Measurements from ENCODE around the gene CHIT1.

CHIT1 gene

DNA sequence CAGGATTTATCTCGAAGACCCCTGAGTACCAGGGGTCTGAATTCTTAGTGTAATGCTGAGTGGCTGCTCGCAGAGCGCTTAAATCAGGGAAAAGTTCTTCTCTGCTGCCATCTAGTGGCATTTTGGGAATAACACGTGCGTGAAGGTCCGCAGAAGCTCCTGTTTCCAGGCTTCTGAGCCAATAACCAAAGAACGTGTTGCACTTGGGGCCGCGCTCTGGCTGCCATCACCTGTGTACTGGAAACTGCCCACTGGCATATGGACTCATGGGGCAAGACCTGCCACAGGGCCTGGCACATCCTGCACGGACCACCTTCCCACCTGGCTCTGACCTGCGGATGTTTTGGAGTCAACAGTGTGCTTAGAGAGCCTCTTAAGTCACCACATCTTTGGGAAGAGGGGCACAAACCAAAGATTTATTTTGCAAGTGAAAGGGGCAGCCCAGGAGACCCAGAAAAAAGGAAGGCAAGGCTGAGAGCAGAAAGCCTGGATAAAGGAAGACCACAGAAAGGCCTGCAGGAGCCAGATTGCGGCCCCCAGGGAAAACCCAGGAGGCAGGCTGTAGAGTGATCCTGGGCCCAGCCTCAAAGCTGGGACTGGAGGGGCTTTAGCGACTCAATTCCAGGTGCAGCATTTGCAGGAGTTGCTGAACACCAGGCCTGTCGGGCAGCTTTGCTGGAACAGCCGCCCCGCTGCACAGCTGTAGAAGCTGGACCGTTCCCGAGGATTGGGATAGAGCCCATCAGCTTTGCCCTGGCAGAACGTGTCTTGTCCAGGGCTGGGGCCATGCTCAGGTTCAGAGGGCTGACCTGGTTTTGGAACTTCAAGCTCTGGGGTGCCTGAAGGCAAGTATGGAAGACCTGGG lies 13.0 kb downstream of the CHIT1 start:
- peak; percentile 62 for DNase-seq

DNA sequence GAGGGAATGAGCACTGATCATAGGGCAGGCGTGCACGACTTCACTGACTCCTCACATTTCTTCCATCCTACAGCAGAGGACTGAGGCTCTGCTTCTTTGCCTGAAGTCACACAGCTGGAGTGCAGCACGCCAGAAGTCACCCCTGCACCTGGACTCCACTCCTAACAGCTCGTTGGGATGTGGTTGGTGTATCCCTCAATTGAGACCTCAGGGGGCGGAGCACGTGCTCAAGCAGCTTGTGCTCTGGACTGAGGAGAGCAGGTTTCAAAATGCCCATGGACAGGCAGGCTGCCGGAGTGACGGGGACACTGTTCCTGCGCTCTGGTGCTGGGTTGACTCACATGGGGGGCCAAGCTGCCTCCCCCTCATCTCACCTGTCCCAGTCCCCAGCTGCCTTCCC lies 13.9 kb downstream of the CHIT1 start:
- DNase-seq, result no peak

- no peak for DNase-seq
Observed at GRCh38 chr1:203214871-203215270, 14.6 kb downstream of the CHIT1 start.

- no peak for DNase-seq
Observed at GRCh38 chr1:203213126-203213525, 16.3 kb downstream of the CHIT1 start.

GRCh38 chr1:203211812-203212211 lies 17.7 kb downstream of the CHIT1 start:
- no peak for DNase-seq

GRCh38 chr1:203210988-203211387 lies 18.5 kb downstream of the CHIT1 start:
- DNase-seq, result no peak

GRCh38 chr1:203210350-203210749 lies 19.1 kb downstream of the CHIT1 start:
- no peak for DNase-seq

- DNase-seq, result no peak
Observed at GRCh38 chr1:203208181-203208580, 21.3 kb downstream of the CHIT1 start.

DNA sequence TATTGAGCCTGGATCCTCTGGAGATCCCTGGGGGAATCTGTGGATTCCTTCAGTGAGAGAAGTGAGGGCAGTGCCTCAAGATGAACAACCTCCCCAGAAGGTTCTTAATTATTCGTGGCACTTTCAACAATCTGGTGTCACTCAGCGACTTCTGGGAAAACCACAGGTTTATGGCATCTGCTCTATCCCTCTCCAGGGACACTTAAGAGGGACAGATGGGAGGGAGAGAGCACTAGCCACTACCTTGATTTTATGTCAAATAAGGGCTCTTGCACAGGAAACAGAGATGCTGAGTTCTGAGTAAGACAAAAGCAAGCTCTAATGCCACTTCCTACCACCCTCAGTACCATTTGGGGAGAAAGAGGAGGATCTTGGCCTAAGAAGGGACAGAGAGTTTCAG lies 21.7 kb downstream of the CHIT1 start:
- DNase-seq, result no peak

DNA sequence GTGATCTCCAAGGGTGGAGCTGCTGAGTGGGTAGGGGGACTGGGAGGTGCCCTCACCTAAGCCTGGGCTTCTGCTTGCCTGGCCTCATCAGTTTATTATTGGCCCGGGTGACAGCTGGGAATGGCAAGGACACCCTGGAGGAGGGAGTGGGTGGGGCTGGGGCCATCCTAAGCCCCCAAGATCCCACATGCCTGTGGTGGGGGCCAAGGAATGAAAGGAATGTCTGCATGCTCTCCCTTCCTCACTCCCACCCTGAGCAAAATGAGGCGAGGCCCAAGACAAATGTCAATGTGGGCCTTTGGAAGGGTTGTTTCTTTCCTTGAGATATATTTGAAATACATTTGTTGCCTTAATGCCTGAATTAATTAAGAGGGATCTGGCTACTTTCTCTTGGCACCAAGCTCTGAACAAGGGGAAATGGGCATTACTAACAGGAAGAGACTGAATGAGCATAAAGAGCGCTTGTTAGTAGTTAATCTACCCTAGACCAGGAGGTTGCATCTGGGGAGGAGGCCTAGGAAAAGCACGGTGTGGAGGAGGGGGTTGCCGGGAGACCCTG lies 23.3 kb downstream of the CHIT1 start:
- no peak for DNase-seq

GRCh38 chr1:203204756-203205155 lies 24.7 kb downstream of the CHIT1 start:
- no peak for DNase-seq

- DNase-seq, result no peak
Observed at GRCh38 chr1:203202431-203203245, 26.8 kb downstream of the CHIT1 start.

- no peak for DNase-seq
Observed at GRCh38 chr1:203201516-203202205, 27.8 kb downstream of the CHIT1 start.

- no peak for DNase-seq
Observed at GRCh38 chr1:203200916-203201315, 28.6 kb downstream of the CHIT1 start.

- DNase-seq, result no peak
Observed at GRCh38 chr1:203199816-203200571, 29.5 kb downstream of the CHIT1 start.

DNA sequence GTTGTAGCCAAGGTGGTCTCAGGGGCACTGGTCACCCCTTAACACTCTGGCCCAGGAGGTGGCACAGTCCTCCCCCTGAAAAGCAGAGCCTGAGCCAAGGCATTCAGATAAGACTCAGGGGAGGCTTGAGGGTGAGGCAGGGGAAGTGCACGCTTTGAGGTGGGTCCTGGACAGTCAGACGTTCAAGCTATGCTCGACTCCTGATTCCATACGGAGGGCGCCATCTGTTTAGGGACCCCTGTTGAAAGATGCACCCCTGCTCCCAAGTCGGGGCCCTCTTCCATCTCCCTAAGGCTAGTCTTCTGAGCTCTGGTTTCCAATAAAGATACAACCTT lies 30.0 kb downstream of the CHIT1 start:
- DNase-seq, result no peak

DNA sequence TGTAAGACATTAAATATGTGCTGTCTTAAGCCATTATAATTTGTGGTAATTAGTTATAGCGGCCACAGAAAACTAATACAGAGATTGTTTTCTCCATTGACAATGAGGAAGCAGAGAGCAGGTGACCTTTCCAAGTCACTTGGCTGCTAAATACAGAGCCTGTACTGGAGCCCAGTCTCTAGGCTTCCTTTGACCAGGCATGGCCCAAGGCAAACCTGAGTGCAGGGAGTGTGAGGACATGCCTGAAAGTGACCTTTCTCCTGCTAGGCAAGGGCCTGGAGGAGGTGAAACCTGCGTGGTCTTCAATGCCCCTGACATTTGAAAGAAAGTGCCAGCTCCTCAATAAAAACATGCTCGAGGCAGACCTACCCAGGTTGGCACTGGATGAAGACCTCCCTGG lies 30.5 kb downstream of the CHIT1 start:
- DNase-seq, result no peak

DNA sequence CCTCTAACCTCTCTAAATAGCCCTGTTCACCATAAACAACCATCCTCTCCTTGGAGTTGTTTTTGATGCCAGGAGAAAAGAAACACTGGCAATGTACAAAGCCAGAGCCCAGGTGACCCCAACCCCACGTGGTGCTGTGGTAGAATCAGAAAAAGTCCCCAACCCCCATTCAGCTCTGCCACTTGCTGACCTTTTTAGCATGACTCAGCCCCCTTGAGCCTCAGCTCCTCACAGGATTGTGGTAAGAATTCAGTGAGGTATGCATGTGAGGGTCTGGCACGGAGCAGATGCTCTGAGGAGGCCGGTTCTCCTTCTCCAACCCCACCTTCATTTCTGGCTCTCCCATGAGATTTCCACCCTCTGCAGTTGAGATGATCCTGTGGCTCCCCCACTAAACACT lies 31.8 kb downstream of the CHIT1 start:
- no peak for DNase-seq

GRCh38 chr1:203196371-203196770 lies 33.1 kb downstream of the CHIT1 start:
- no peak for DNase-seq

GRCh38 chr1:203190949-203191348 lies 38.5 kb downstream of the CHIT1 start:
- no peak for DNase-seq

GRCh38 chr1:203189951-203190352 lies 39.5 kb downstream of the CHIT1 start:
- no peak for DNase-seq

DNA sequence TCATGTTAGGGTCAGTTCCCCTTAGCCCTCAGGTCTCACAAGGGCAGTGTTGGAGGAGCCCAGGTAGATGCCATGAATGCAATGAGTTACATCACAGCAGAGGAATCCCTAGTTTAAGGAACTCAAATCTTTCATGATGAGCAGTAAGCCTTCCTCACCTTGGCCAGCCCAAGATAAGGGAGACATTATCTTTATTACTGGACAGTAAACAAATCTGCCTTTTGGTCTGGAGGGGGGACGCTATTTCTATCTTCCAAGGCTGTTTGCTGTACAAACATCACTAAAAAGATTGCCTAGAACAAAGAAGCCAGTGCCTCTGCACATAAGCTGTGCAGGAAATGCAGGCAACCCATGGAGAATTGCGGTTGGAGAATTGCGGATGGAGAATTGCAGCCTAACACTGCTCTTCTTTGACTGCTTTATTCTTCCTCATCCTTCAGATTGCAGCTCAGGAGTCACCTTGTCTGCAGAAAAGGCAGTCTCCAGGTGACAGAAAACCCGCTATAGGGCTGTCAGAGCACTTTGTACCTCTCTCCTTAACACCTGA lies 40.7 kb downstream of the CHIT1 start:
- no peak for DNase-seq

All from CD4-positive, alpha-beta T cell treated with Interleukin-21 for 1 hour (primary cell).